GM20431 (cell line): ENCODE measurements around the gene STX8.

Source experiments
- in situ Hi-C: fragments of 300-500 bp; cut with MseI, MboI; formaldehyde crosslinking; loops from one replicate; pipeline ENCODE4 v1.15.0; 2020; ENCODE audit warnings: low sequenced_read_pairs; ENCODE audit not compliant: unreplicated experiment

Gene STX8

DNA sequence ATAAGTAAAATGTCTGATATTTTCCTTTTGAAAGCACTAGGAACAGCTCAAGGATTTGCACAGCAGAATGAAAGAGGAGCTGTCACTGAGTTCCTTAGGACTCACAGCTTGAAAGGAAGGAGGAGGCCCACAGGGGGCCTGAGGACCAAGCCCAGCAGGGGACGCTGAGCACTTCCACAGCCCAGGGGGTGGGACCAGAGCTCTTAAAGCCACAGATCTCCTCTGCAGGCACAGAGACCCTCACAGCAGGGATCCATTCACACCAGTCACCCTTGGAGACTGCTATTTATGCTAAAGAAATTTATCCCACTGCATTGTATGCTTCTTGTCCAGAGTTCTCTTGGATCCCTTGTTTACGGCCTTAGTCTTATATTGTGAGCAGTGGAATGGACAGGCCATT, 253.3 kb downstream of the STX8 start:
- in situ Hi-C loops = no loop called here

GRCh38 chr17:9321890-9322289, 253.7 kb downstream of the STX8 start:
- in situ Hi-C loops = no loop called here

DNA sequence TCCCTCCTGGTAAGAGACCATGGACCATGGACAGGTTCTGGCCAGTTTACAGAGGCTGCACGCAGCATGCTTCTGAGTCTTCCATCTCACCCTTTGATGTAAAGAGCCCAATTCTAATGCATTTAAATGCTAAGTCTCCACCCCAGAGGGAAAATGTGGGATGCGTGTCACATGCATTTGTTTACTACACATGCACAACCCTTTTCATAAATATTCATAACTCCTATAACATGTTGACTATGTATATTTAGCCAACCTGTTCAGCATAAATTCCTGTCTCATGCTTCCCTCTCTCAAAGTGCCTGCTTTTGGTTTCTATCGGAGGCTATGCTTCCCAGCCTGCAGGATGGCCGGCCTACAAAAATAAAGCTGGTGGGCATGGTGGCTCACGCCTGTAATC, 260.3 kb downstream of the STX8 start:
- in situ Hi-C loops = no loop called here

- in situ Hi-C loops = no loop called here
Measured at GRCh38 chr17:9313346-9313745, 262.3 kb downstream of the STX8 start.

DNA sequence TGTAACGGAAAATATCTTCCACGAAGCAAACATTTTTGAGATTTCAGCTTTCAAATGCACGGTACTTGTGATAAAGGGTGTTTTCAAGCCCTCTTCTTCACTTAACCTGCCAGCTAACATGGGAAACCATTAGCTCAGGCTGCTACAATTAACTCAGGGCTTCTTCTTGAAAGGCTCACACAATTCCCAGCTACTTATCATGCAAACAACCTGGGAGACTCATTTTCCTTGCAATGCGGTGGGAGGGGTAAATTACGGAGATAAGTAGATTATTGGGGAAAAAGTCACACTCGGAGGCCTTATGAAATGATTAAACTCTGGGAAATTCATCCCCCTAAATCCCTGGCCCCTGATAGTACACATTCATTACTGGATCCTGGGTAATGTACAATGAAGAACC, 266.4 kb downstream of the STX8 start:
- in situ Hi-C loops = no loop called here

DNA sequence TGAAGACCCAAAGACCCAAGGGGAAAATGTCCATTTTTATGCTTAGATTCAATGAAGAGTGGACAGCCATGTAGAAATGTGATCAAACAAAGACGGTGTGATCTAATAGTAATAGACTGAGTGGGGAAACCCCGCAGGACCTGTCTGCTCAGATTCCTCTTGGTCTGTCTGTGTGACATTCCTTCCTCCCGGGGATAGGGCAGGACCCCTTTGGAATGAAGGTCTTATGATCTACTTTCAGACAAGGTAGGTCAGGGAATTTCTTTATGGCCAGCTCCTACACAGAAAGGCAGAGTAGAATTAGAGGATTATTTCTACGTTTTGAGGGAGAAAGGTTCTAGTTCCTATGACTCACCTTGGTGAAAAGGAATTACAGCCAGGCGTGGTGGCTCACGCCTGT, 267.6 kb downstream of the STX8 start:
- in situ Hi-C loops = no loop called here

DNA sequence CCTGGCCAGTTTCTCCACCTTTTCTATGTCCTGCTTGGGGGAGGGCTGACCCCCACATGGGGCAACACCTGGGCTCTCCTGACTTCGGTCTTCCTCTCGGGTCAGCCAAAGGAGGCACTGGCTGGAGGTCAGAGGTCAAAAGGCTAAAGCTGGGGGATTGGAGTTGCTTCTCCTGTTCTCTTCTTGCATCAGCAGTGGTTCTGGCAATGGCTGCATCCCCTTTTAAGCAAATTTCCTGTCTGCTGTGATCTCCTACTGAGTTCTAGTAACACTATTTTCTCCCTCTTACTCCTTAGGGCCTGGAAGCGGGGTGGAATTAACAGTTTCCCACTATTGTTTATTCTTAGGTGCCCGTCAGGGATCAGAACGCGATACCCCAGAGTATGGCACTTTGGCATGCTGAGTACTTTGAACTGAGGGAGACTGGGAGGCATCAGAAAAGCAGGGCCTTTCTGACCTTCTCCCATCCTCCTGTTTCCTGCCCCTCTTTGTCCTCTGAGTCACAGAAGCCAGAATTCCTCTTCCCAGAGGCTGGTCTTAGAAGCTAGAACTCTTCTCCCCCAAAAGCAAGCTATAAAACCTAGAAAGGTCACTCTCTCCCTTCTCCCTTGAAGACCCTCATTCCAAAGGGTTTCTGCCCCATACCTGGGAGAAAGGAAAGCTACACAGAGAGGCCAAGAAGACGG, 268.2 kb downstream of the STX8 start:
- in situ Hi-C loops = no loop called here

DNA sequence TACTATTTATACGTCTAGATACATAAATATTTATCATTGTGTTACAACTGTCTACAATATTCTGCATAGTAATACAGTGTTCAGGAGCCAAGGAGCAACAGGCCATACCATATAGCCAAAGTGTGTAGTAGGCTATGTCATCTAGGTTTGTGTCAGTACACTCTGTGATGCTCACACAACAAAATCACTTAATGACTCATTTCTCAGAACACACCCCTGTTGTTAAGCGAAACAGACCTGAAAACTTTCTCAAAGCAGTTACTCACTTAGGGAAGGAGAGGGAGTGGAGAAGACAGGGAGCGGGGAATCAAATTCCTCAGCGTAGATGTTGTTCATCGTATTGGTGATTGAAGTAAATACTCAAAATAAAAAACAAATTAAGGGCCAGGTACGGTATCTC, 269.5 kb downstream of the STX8 start:
- in situ Hi-C loops = no loop called here

- in situ Hi-C loops = no loop called here
Measured at GRCh38 chr17:9299695-9300094, 275.9 kb downstream of the STX8 start.

DNA sequence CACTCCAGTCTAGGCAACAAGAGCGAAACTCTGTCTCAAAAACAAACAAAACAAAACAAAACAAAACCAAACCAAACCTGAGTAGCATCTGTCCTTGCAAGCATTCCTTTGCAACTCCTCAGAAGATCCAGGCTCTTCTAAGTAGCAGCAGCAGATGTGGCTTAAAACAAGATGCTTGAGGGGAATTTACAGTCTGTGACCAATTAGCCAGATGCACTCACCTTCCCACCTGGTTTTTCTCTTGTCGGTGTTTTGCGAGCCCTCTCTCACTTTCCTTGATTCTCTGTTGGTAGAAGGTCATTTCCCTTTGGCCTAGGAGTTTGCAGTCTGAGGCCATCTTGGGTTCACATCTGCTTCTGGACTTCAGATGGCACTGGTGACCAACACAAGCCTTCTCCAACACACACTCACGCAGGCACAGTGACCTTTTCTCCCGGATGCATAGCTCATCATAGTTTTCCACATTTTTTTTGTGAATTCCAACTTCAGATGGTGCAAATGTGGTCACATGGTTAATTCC, 276.8 kb downstream of the STX8 start:
- in situ Hi-C loops = no loop called here

DNA sequence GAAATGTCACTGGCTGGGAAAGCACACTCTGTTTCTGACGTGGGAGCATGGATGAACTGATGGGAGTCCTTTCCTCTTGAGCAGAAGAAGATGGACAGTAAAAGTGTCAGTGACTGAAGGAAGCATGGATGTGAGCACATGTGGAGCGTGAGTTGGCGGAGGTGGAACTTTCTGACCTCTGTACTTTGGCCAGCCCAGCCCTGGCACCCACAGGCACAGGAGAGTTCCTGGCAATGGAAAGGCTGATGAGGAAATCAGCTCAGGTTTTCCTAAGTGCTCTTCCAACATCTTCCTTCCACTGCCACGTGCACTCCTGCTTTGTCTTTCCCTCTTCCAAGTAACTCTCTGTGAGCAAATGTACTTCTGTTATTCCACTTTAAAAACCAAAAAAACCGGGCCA, 277.5 kb downstream of the STX8 start:
- in situ Hi-C loops = no loop called here

DNA sequence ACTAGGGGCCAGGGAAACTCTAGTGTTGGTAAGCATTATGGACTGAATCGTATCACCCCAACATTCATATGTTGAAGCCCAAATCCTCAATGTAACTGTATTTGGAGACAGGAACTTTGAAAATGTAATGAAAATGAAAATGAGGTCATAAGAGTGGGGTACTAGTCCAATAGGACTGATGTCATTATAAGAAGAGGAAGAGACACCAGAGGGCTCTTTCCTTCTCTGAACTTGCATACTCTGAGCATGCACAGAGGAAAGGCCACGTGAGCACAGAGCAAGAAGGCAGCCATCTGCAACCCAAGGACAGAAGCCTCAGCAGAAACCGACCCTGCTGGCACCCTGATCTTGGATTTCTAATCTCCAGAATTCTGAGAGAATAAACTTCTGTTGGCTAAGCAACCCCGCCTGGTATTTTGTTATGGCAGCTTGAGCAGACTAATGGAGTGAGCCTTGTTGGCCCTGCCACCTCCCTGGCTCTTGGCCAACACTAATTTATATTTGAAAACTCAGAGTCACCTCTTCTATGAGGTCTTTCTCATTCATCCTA, 280.9 kb downstream of the STX8 start:
- in situ Hi-C loops = no loop called here

DNA sequence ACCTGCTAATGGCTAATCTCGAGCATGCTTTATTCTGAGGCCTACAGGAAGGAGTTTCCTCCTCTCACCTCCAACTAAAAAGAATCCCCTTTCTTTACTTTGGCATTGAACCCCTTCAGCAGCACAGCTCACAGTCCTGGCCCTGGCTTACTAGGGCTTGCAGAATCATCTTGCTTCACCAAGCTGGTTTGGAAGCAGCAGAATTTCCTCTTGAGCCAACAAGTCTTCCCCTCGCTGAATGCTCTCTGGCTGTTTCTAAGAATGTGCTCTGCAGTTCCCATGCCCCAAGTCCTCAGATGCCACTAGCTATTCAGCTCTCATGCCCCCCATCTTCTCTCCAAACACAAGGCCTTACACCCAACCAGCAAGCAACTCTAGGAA, 283.1 kb downstream of the STX8 start:
- in situ Hi-C loops = no loop called here

GRCh38 chr17:9291912-9292560, 283.6 kb downstream of the STX8 start:
- in situ Hi-C loops = no loop called here

DNA sequence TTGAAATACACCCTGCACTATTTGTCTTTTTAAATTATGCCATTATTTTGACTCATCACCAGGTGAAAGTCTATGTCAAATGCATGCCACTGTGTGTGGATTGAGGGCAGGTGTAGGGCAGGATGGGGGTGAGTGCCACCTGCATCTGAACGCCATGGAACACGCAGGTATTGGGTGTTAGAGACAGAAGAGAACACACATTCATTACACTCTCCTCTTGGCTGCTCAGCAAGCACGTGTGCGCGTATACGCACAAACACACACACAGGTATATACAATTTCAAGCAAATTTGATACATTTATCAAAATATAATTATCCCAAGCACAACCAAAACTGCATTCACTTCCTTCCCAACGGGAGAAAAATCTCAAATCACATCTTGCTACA, 285.4 kb downstream of the STX8 start:
- in situ Hi-C loops = no loop called here

GRCh38 chr17:9287306-9287705, 288.3 kb downstream of the STX8 start:
- in situ Hi-C loops = no loop called here

DNA sequence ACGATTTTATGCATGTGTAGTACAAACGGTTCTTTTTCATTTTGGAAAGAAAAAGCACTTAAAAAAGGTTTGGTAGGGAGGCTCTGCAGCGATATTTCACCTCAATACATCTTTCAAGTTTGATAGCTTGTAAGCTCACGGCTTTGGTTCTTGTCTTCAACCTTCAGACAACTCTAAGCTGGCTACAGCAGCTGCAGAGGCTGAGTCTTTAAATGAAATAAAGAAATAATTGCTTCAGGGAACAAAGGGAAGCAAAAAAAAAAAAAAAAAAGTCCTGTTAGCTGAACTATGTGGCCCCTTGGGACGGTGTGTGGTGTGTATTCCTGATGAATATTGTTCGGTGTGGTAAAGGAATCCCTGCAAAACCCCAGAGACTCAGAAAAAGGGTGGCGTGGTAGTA, 289.2 kb downstream of the STX8 start:
- in situ Hi-C loops = no loop called here

- in situ Hi-C loops = no loop called here
Measured at GRCh38 chr17:9285602-9286427, 289.8 kb downstream of the STX8 start.

DNA sequence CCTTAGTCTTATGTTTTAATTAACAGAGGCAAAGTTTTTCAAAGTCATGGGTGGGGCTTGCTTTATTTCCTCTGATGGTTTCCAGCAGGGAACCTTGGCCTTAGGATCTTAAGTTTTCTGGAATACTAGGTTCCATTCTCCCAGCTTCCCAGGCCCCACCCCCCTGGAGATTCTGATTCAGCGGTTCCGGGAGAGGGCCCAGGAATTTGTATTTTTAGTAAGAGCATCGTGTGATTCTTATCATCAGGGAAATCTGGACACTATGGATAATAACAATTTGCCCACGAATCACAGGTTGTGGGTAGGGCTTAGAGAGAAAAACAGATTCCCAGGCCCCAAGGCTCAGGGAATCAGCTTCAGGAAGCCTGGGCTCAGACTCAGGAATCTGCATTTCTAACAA, 290.7 kb downstream of the STX8 start:
- in situ Hi-C loops = no loop called here

GRCh38 chr17:9283909-9284308, 291.7 kb downstream of the STX8 start:
- in situ Hi-C loops = no loop called here

DNA sequence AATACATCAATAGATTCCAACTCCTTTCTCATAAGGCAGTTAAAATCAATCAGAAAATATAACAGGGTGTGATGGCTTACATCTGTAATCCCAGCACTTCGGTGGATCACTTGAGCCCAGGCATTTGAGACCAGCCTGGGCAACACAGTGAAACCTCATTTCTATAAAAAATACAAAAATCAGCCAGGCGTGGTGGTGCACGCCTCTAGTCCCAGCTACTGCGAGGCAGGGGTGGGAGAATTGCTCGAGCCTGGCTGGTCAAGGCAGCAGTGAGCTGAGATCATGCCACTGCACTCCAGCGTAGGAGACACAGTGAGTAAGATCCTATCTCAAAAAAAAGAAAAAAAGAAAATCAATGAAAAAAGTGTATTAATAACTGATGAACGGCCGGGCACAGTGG, 295.7 kb downstream of the STX8 start:
- in situ Hi-C loops = no loop called here
